ENCODE data around the gene INPP5K.
A peak's percentile ranks its signal among the peaks of the same experiment; 100 is the strongest.

INPP5K gene

DNA sequence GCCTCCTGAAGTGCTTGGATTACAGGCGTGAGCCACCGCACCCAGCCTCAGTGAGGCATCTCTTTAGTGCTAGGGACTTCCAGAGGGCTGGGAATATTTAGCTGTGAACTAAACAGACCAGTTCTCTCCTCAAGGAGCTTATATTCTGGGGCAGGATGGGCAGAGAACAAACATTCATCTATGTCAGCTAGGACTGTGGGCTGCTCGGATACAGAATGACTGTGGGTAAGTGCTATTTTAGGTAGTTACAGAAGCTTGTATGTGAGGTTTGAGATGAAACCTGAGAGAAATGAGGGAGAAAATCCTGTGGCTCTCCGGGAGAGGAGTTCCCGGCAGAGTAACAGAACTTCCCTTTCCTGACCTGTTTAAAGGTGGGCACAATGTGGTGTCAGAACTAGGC, 6.2 kb upstream of the INPP5K start:
- no peak overlapping the region for H3K27ac ChIP-seq
- TF ChIP-seq ZFX (IDR thresholded peaks at IDR 0.05; ENCODE audit: borderline replicate concordance), result no peak
- TF ChIP-seq, protein P1, sequence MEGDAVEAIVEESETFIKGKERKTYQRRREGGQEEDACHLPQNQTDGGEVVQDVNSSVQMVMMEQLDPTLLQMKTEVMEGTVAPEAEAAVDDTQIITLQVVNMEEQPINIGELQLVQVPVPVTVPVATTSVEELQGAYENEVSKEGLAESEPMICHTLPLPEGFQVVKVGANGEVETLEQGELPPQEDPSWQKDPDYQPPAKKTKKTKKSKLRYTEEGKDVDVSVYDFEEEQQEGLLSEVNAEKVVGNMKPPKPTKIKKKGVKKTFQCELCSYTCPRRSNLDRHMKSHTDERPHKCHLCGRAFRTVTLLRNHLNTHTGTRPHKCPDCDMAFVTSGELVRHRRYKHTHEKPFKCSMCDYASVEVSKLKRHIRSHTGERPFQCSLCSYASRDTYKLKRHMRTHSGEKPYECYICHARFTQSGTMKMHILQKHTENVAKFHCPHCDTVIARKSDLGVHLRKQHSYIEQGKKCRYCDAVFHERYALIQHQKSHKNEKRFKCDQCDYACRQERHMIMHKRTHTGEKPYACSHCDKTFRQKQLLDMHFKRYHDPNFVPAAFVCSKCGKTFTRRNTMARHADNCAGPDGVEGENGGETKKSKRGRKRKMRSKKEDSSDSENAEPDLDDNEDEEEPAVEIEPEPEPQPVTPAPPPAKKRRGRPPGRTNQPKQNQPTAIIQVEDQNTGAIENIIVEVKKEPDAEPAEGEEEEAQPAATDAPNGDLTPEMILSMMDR (IDR thresholded peaks at IDR 0.05), result no peak

DNA sequence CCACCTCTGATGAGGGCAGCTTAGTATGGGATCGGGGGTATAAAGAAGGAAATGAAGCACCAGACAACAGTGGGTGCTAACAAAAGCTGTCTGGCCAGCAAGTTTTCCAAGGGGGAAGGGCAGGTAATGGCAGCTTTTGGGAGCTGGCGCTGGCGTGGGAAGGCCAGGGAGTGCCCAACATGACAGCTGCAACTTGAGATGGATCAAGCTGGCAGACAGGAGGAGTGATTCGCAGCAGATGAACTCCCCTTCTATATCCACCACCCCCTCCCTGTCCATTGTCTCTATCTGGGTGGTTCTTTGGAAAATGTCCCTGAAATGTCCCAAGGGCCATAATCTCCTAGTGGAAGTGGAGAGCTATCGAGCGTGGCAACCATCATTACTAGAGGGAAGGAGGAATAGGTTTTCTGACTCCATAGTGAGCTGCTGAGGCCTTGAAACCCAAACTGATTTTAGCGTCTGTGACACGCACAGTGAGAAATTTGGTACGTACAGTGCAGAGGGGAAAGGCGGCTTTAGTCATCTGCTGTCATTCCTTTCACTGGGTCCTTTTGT, 4.8 kb upstream of the INPP5K start:
- TF ChIP-seq, protein P1 (IDR thresholded peaks at IDR 0.05), result no peak
- no peak overlapping the region for H3K27ac ChIP-seq

DNA sequence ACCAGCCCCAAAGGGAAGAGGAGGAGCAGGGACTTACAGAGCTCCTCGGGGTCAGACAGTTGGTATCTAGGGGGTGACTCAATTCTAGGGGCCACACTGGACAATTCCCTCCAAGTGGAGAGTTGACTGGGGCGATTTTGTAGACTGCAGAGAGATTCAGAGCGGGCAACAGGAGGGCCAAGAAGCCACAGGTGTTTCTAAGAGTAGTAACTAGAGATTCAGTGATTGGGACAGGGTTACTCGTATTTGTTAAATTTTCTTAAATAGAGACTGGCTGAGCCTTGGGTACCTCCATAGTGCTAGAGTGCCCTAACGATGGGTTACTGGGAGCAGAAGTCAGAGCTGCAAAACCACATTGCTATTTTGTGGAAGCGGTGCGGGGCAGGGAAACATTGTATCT, 3.3 kb upstream of the INPP5K start:
- no peak overlapping the region for H3K27ac ChIP-seq
- TF ChIP-seq, protein P1 (IDR thresholded peaks at IDR 0.05), result no peak
- no peak for TF ChIP-seq ZFX (IDR thresholded peaks at IDR 0.05; ENCODE audit: borderline replicate concordance)

GRCh38 chr17:1518410-1518809, 2.0 kb upstream of the INPP5K start:
- peak overlapping the region; percentile 83 for H3K27ac ChIP-seq
- no peak for TF ChIP-seq ZFX (IDR thresholded peaks at IDR 0.05; ENCODE audit: borderline replicate concordance)
- TF ChIP-seq, protein P1 (IDR thresholded peaks at IDR 0.05), result no peak

DNA sequence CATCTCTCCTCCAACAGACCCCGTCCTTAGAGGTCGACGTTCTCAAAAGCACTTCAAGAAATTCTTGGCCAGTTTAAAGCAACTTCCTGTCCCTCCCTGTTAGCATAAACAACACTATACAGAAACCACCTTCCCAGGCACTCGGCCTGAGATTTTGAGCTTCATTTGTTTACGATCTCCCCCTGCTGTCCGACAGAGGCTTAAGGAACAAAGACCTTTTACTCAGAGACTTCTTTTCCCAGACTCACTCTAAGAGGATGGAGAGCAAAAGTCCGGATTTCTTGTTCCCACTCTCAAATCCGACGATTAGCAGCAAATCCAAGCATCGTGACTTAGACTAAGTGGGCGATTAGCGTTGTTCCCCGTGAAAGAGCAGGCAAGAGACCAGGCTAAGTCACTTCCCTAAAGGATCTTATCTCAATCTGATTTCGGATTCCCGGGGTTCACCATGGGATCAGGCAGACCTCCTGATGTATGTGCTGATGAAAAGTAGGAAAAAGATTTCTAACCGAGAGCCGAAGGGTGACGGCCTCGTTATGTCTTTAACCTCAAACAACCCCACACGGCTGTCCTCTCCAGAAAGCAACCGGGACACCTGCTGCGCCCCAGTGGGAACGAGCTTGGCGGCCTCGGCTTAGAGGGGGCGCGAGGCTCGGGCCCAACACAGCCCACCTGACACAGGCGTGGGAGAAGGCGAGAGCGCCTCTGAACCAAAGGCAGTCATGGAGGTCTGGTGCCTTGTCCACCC, 598 bp downstream of the INPP5K start:
- TF ChIP-seq ZFX (IDR thresholded peaks at IDR 0.05; ENCODE audit: borderline replicate concordance), result no peak
- TF ChIP-seq, protein P1 (IDR thresholded peaks at IDR 0.05), result peak; percentile 42
- peak overlapping the region; percentile 83 for H3K27ac ChIP-seq

- TF ChIP-seq ZFX (IDR thresholded peaks at IDR 0.05; ENCODE audit: borderline replicate concordance), result no peak
- TF ChIP-seq, protein P1 (IDR thresholded peaks at IDR 0.05), result no peak
- H3K27ac ChIP-seq, result no peak overlapping the region
These were observed 4.1 kb downstream of the INPP5K start for GRCh38 chr17:1512351-1512750.

DNA sequence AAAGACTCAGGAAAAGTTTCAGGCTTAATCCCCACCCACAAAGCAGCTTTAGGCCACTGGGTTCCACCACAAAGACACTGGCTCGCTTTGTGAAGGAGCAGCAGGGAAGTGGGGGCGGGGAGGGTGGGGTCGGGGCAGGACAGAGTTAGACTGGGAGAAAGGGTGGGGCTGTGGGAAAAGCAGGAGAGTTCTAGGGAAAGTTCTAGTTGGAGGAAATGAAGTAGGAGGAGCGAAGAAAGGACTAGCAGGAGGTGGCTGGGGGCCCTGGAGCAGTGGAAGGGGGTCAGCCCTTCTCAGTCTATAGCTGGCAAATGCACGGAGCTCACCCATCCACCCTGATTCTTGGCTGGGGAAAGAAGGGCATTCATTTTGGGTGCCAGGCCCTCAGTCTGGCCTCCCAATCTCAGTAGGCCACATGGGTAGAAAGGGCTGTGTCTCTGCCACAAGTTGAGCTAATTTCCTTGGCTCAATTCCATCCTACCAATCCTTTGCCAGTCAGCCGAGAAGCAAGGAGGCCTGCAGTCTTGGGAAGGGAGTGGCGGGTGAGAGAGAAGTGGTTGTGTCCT, 4.6 kb downstream of the INPP5K start:
- TF ChIP-seq, protein P1 (IDR thresholded peaks at IDR 0.05), result no peak
- TF ChIP-seq ZFX (IDR thresholded peaks at IDR 0.05; ENCODE audit: borderline replicate concordance), result no peak
- no peak overlapping the region for H3K27ac ChIP-seq
